K562 (cell line): Measurements from ENCODE around the gene ZSWIM8. TPM values are rescaled to one million over a fixed set of nuclear protein-coding genes. Genes with fewer than 3 reads are reported as not detected.

ENCODE experiments used
- AFF4 ChIP-seq: sonication (generic); formaldehyde crosslinking; IDR thresholded peaks from 2 replicates; pipeline ENCODE4 v1.8.0; 2023; ENCODE audit warnings: mild to moderate bottlenecking, missing genetic modification reagents
- CBFB ChIP-seq: sonication (generic); formaldehyde crosslinking; IDR thresholded peaks from 2 replicates; pipeline ENCODE4 v1.4.0; 2020; ENCODE audit warnings: mild to moderate bottlenecking, missing genetic modification reagents
- E2F8 ChIP-seq: fragments of 450-650 bp; IDR thresholded peaks from 2 replicates; pipeline ENCODE4 v1.7.1; 2018; ENCODE audit warnings: mild to moderate bottlenecking, low read depth; ENCODE audit not compliant: partially characterized antibody
- EP300 ChIP-seq: IDR thresholded peaks from 2 replicates; pipeline ENCODE4 v1.6.1; 2012; ENCODE audit warnings: low read length, improper control_type of control experiment
- ESRRA ChIP-seq: fragments of 450-650 bp; IDR thresholded peaks from 2 replicates; pipeline ENCODE4 v1.6.1; 2014; ENCODE audit warnings: low read depth, mild to moderate bottlenecking, moderate library complexity, borderline replicate concordance
- GATA2 ChIP-seq: sonication (generic); formaldehyde crosslinking; IDR thresholded peaks from 2 replicates; pipeline ENCODE4 v1.4.0; 2020; ENCODE audit warnings: mild to moderate bottlenecking, missing genetic modification reagents
- HSF4 ChIP-seq: fragments of 250-450 bp; sonication (Bioruptor Pico); IDR thresholded peaks from 2 replicates; pipeline ENCODE4 v2.1.2; 2022; ENCODE audit warnings: mild to moderate bottlenecking, moderate library complexity, borderline replicate concordance
- RBBP5 ChIP-seq: fragments of 200-600 bp; sonication (generic); IDR thresholded peaks from 2 replicates; pipeline ENCODE4 v1.6.1; 2012; ENCODE audit warnings: borderline replicate concordance, mild to moderate bottlenecking, low read length, control low read depth, inconsistent platforms; ENCODE audit not compliant: insufficient read depth, poor library complexity, severe bottlenecking
- SFPQ ChIP-seq: fragments of 200-400 bp; formaldehyde crosslinking; IDR thresholded peaks from 2 replicates; pipeline ENCODE4 v1.6.1; 2017; ENCODE audit warnings: mild to moderate bottlenecking, low read depth, low read length, moderate library complexity
- SIRT6 ChIP-seq: IDR thresholded peaks from one replicate; pipeline ENCODE4 v1.6.1; 2012; ENCODE audit warnings: low read depth, mild to moderate bottlenecking, control low read depth, inconsistent platforms, low read length, moderate library complexity
- SMAD4 ChIP-seq: fragments of 250-450 bp; sonication (Bioruptor Pico); conservative IDR thresholded peaks from 2 replicates; pipeline ENCODE4 v1.8.0; 2021; ENCODE audit warnings: inconsistent platforms, mild to moderate bottlenecking, moderate library complexity
- TRIM28 ChIP-seq: fragments of 450-650 bp; IDR thresholded peaks from 2 replicates; pipeline ENCODE4 v1.6.1; 2017
- YBX1 ChIP-seq: fragments of 450-650 bp; IDR thresholded peaks from 2 replicates; pipeline ENCODE4 v1.7.1; 2016; ENCODE audit warnings: mild to moderate bottlenecking
- ZBTB8A ChIP-seq: fragments of 450-650 bp; IDR thresholded peaks from 2 replicates; pipeline ENCODE4 v1.6.1; 2018; ENCODE audit warnings: mild to moderate bottlenecking, moderate library complexity; ENCODE audit not compliant: partially characterized antibody
- ZKSCAN1 ChIP-seq: fragments of 150-350 bp; IDR thresholded peaks from 2 replicates; pipeline ENCODE4 v1.6.1; 2016; ENCODE audit warnings: low read depth, low read length
- ZNF124 ChIP-seq: sonication (generic); formaldehyde crosslinking; IDR thresholded peaks from 2 replicates; pipeline ENCODE4 v1.8.1; 2022; ENCODE audit warnings: missing genetic modification reagents
- ZNF143 ChIP-seq: sonication (generic); formaldehyde crosslinking; IDR thresholded peaks from 2 replicates; pipeline ENCODE4 v1.9.0; 2022; ENCODE audit warnings: mild to moderate bottlenecking, missing genetic modification reagents
- ZNF589 ChIP-seq: fragments of 200-800 bp; sonication (Bioruptor generic); IDR thresholded peaks from 2 replicates; pipeline ENCODE4 v1.6.1; 2016; ENCODE audit warnings: low read depth, missing genetic modification characterization, missing compliant biosample characterization
- polyA plus RNA-seq, 8 experiments: library from polyadenylated mRNA; depleted of rRNA in 4 of 8; stranded (reverse) in 5 of 8; unstranded in 3 of 8; fragments of >200 nt; fragmentation: Nextera tagmentation in 2 of 8; fragmentation: Illumina TruSeq in 1 of 8; extraction: Ambion mirVana in 2 of 8; extraction: Trizol in 1 of 8; gene quantifications; 2 replicates each; pipeline versions ENCODE4 v1.2.1 to v1.2.3, GENCODE V29; 2011 to 2014; ENCODE audit warnings: inconsistent platforms in 1 of 8, missing spikeins in 1 of 8
- total RNA-seq, 7 experiments: library from RNA; depleted of rRNA in 6 of 7; stranded (reverse); fragments of >200 nt in 6 of 7; fragmentation: Illumina TruSeq in 2 of 7; extraction: Trizol in 2 of 7; gene quantifications; 2 replicates each; pipeline versions ENCODE4 v1.2.1 to v1.2.3, GENCODE V29; 2011 to 2021; ENCODE audit warnings: low replicate concordance in 1 of 7

ZSWIM8 gene
- total and polyA plus RNA-seq, 9 of the 15 experiments (the other 6 are each of a cell fraction or from before 2014, with no cell fraction given): 5.6 to 47.8 (median 26.7) TPM

GRCh38 chr10:73781879-73782748 is 3.3 kb upstream of the ZSWIM8 start, which contains the start of gene CHCHD1 (continued):
- TF ChIP-seq SFPQ: no peak
- TF ChIP-seq YBX1: no peak
- TF ChIP-seq ZNF589 (CRISPR knock-in tag): no peak
- TF ChIP-seq E2F8: peak; percentile 34
- TF ChIP-seq HSF4 (CRISPR knock-in tag): peak; percentile 15; the same call in 1 of the 2 replicates
- TF ChIP-seq EP300: peak; percentile 39; the same call in 1 of the 2 replicates
- peak; percentile 67; the same call in 1 of the 2 replicates for TF ChIP-seq ZKSCAN1
- peak; percentile 98 for TF ChIP-seq CBFB (CRISPR knock-in tag)
- 0 out of 2 replicates have a peak, but pooled peaks have one; percentile 62 for TF ChIP-seq SMAD4
- TF ChIP-seq ESRRA: peak; percentile 94
- peak; percentile 99 for TF ChIP-seq RBBP5
- TF ChIP-seq TRIM28: no peak
- TF ChIP-seq GATA2: no peak
- no peak for TF ChIP-seq ZBTB8A
- peak; percentile 88 for TF ChIP-seq ZNF143 (CRISPR knock-in tag)
- TF ChIP-seq AFF4 (CRISPR knock-in tag): peak; percentile 52; the same call in 1 of the 2 replicates
- TF ChIP-seq SIRT6: no peak
- TF ChIP-seq ZNF124 (CRISPR knock-in tag): no peak
